Measurements from ENCODE around the gene TMEM30A.

Gene TMEM30A

DNA sequence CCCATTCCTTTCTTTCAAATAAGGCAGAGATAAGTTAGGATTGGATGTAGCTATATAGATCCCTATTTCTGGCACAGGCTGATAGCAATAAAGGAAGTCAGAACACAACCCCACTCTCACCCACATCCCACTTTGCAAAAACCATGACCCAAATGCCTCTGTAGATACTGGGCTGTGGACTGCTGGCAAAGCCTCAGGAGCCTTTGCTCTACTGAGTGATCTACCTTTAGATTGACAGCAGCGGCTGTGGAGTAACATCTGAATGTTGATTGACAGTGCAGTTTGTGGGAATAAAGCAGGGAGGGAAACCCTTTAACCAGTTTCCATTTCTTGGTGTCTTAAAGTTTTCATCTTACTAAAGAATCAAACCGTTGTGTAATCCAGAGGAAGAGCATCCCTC is 6.7 kb upstream of the TMEM30A start:
- no peak for DNase-seq

DNA sequence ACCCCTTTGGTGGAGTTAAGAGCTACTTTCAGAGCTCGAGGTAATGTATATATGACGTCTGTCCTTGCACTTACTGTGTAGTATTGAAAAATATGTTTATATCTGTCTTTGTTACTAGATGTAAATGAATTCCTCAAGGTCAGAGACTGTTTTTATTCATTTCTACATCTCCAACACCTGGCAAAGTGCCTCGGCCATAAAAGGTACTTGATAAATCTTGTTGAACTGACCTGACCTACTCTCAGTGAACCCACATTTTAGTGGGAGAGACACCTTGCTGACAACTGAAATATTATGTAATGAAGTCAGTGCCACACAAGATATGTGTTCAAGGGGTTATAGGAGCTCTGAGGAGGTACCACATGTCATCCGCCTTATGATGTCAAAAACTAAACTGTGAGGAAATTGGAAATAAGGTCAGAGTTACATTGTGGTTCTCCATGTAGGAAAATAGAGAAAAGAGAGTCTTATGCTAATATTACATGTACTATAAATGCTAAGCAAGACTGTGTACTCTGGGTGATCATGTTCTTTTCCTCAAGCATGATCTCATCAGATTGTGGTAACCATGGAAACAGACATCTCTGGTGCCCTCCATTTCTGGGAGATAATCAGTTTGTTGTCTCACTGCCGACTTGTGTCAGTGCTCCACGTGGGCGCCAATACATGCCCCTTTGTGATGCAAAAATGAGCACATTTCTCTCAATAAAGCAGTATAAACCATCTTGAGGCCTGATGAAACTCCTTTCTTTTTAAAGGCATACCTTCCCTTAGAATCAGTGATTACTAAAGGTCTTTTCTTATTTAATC is 5.7 kb upstream of the TMEM30A start:
- DNase-seq = no peak

DNA sequence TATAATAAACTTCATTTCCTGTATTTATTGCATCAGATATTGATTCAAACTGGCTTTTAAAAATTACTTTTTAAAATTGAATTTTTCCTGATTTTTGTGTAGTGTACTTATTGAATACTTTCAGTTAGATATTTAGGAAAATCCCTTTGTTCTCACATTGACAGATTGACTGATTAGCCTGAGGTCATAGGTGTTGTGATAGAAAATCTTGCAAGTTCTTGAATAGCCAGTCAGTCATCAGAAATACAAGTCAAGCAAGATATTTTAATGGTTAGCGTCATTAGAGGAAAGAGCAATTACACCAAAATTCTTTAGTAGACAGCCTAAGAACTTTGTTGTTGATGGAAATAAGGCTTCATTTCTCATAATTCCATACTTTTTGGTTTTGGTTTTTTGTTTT is 3.4 kb upstream of the TMEM30A start:
- no peak for DNase-seq

DNA sequence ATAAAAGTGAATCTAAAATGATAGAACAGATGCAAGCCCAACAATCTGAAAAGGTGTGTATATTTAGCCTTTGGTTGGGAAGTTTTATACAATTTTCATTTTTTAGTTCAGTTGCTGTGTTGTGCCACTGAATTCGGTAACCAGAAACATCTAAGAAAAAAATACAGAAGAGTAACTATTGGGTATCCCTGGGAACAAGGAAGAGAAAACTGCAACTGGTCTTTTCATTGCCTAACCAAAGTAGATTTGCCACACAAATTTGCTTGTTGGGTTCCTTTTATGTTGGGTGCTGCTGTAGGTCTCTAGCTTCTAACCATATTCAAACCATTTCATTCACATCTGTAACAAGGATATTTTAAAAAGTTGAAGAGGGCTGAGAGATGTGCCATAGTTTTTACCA is 2.8 kb upstream of the TMEM30A start:
- DNase-seq = no peak

DNA sequence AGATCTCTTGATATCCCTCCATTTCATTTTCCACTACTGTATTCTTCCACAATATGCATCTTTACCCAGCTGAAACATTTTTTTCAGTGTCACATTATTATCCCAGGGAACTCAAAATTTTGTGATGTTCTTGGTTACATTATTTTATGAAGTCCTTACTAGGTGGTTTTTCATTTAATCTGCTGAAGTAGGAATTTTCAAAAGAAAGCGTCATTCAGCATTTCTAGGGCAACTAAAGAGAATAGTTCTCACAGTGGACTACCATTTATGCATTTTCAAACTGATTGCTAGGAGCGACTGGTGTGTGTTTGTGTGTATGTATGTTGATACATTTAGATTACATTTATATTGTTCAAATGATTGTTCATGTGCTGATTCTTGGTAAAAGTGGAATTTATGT is 2.4 kb upstream of the TMEM30A start:
- DNase-seq = no peak

DNA sequence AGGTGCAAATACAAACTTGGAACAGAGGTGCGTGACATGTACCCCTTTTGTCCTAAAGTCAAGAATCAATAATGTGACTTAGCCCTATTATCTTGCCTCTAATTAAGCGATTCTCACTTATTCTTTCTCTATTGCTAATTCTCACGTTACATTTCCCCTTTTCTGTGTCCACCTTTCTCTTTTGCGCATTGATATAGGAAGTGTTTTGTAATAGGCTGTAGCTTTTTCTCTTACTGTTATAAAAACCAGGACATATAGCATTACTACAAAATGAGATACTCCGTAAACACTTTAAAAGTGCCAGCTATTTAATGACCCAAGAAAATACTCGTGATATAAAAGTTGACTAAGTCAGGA is 669 bp upstream of the TMEM30A start:
- no peak for DNase-seq

DNA sequence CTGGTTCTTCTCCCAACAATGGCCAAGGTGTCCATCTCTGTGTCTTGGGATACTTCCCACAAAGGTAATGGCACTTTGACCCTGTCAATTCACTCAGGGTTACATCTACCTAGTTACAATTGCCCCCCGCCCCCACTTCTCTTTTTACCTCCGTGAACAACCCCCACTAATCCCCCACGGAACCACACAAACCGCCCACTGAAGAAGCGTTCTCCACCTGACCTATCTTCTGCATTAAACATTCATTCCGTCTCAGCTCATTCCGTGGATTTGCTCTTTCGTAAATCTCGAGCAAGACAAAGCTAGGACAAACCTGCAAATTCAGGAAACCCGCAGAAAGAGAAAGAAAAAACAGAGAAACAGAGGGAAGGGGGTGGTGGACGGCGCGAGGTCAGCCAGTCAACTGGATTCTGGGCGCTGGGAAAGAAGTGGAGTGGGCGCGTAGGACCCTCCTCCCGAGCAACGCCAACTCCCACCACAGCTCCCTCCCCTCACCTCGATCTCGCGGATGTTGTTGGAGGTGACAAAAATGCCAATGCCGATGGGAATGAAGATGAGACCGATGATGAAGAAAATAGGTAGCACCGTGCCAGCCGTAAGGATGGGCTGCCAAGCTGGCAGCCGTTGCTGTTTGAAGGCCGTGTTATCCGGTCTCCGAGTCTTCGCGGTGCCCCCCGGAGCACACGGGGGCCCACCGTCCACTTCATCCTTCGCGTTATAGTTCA is 523 bp downstream of the TMEM30A start:
- peak in 1 of 2 donors; percentile 9 for DNase-seq

DNA sequence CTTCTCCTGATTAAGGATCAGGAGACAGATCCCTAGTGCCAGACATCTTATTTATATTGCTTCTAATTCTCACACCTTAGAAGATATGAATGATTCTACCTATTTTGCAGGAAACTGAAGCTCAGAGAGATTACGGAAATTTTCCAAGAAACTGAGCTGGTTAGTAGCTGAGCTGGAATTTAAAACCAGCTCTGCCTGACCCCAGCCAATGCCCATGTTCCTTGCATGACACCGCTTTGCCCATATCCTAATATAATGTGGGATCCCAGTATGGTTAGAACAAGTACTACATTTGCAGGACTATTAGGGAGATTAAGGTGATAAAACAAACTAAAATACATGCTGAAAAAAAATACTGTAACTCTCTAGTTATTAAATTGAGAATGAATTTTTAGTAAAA is 1.9 kb downstream of the TMEM30A start:
- no peak for DNase-seq

DNA sequence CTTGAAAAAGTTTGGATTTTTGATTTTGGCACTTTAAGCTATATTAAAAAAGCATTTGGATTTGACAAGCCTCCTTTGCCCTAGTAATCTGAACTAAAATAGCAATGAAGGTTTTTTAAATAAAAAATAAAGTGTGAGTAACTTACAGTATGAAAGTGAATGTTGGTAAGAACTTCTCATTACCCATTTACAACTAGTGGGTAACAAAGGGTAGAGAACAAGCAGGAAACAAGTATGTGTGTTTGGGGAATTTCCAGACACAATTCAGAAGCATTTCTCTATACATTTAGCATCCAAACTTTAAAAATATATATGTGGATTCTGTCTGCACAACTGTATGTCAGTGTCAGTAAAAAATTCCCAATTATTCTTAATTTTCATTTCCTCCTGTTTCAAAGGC is 2.9 kb downstream of the TMEM30A start:
- no peak for DNase-seq

DNA sequence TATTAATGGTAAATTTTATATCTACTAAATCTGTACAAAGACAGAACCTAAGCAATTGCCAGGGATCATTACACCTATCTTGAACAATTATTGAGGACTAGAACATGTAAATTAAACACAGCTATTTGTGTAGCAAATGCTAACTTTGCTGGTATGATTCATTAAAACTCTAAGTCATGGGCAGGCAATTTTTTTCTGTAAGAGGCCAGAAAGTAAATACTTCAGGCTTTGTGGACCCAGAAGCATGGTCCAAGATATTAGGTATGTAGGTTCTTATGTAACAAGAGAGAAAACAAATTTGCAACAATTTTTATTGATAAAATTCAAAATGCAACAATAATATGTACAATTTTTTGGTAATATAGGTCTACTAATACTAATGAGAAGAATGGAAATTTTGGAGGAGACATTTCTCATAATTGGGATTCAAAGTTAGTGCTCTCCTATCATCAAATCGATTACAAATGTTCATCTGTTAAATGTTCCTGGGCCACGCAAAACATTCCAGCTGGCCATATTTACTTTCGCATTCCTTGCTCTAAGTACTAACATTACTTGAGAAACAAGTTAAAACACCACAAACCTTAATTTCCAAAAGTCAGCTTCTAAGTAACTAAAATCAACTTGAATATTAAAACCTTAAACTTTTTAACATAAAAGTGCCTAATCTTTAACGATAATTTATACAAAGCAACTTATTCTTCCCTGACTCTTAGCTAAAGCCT is 4.3 kb downstream of the TMEM30A start:
- DNase-seq = no peak

DNA sequence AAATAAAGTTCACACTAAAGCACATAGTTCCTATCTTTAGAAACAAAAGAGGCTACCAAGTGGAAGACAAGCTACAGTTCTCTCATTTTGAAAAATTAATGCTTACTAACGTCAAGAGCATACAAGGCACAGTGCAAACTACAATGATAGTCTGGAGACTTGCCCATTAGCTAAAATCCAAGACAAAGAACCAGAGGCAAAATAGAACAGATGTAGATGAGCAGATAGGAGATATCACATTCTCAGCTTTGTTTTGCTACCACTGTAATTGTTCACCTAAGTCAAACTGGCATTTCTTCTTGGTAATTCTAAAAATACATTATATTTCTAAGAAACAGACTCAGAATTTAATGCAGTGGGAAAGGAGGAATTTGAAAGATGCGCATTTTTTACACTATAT is 5.2 kb downstream of the TMEM30A start:
- no peak for DNase-seq

DNA sequence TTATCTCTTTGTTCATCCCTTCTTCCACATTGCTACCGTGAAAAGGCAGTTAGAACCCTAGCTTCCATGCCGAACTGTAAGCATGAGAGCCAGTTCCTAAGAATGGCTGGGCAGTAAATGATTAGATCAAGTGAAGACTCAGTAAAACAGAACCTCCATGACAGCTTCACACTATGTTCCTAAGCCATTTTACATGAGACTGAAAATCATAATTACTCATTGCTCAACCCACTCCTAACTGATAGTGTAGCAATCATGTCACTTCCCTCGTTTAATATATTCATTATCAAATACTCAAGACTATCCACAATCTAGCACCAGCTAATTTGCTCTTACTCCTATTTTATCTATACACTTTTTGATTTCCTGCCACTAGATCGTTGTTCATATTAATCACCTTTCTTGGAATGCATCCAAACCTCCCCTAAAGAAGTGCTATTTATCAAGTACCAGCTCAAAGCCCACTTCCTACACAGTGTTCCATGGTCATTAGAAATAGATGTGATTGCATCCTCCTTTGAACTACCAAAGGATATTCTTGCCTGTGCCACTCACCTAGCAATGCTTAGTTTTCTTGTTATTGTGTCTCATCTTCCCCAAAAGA is 6.0 kb downstream of the TMEM30A start:
- no peak for DNase-seq

DNA sequence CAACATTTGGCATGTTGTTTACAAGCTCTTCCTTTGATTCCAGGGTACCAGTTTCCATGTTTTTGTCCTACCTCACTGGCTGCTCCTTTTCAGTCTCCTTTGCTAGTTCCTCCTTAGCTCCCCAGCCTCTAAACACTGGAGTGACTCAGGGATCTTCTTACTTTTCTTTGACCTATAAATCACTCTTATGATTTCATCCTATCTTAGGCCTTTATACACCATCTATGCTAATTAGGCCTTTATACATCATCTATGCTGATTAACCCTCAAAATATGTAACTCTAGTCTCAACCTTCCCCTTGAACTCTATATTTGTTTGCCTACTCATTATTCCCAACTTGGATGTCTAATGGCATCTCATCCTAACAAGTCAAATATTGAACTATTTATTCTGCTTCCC is 9.5 kb downstream of the TMEM30A start:
- no peak for DNase-seq

DNA sequence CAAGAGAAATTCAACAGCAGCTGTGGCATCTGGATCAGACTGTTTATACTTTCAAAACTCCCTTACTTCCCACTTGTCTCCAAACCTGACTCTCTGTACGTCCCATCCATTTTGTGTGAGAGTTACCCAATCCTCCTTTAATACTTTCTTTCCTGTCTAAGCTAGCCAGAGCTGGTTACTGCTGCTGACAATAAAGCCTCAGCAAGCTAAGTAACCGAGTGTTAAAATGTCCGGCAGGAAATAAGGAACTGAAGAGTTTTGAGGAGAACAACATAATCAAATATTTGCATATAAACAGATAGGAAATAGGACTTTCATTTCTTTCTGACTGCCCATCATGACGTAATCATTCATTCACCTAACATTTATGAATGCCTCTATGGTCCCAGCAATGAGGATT is 11.6 kb downstream of the TMEM30A start:
- DNase-seq = no peak

DNA sequence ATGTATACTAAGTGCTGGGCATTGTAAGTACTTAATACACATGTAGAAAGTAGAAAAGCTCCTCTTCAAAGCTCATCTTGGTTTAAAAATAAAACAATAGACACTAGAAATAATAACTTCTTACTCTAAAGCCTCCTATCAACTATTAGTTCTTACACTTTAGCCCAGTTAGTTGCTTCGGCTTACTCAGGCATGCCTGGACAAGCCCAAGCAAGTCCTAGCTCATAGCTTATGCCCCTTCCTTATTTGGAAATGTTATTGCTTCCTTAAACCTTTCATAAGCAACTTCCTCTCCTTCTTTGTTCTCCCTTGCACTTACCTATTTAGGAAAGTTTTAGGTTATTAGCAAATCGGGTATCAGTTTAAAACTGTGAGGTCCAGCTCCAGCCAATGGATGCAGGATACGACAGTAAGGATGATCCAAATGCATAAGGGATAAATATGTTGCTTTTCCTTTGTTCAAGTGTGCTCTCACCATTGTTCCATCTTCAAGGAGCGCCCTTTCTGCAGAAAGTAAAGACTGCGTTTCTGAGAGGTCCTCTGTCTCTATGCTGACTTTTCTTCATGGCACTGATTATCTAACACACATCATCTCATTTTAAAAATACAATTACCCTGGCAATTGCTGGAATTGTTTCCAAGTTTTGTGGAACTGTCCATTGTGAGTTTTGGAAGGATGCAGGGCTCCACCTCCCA is 12.3 kb downstream of the TMEM30A start:
- DNase-seq = no peak

DNA sequence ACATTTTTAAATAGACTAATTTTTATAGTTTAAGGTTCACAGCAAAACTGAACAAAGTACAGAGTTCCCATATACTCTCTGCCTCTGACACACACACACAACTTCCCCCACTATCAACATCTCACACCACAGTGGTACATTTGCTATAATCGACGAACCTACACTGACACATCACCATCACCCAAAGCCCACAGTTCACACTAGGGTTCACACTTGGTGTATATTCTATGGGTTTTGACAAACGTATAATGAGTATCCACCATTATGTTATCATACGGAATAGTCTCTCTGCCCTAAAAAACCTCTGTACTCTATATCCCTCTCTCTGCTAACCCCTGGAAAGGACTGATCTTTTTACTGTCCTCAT is 15.6 kb downstream of the TMEM30A start:
- no peak for DNase-seq

DNA sequence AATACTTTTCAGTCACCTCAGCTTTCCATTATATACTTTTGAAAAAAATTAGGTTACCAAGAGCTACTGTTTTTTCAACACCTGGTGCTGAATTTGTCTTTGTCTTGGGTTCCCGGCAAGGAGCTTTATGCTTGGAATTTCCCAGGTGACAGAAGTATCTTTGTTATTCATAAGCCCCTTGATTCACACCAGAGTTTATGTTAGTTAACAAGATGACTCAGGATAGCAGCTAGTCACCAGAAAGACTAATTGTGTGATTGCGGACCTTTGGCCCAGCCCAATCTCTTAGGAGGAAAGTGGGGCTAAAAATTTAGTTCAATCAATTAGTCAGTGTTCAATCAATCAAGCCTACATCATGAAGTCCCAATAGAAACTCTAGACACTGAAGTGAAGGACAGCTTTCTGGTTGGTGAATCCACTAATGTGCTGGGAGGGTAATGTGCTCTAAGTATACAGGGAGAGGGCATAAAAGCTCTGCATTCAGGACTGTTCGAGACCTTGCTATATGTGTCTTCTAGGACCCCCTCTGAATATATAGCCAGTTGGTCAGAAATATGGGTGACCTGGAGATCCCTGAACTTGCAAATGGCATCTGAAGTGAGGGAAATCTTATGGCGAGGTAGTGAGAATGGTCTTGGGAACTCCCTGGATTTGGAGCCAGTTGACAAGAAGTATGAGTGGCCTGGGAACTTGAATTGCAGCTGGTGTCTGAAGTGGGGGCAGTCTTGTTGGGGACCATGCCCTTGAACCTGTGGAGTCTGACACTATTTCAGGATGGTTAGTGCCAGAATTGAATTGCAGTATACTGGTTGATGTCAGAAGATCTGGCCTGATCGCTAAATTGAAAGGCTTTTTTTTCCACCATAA is 16.2 kb downstream of the TMEM30A start:
- DNase-seq = no peak

DNA sequence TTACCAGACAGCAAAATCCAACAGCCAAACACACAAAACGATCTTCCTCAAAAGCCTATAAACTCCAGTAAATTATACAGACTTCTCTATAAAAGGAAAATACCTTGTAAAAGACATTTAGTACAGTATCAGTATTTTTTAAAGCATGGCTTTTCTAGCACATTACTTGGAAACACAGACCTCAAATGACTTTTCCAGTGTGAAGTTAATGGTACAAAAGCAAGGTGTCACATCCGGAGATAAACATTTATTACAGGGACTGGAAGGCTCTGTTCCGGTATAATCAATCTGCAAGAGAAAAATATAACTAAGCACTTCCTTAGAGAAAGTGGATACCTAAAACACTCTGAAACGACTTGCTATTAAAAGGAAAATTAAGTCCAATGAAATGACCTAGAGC is 17.1 kb downstream of the TMEM30A start:
- no peak for DNase-seq

DNA sequence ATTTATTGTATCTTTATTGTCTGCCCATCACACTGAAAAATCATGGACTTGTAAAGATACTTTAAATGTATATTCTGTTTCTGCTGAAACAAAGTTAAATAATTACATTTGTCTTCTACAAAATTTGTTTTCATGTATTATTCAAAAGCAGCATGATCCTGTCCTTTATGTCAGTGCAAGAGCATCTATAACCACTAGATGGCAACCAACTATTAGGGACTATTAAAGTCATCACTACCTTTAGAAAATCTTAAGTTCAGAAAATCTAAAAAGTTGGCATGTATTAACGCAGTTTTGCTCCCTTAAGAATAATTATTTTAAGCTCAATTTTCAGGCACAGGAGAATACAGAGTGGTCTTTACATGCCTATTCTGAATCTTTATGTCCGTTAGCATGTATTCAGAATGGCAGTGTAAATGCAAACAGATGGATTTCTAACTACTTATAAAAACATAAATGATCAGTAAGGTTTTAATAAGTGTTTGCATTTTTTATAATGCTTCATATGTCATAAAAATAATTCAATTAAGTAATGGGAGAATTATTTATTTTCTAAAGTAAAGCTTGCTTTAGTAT is 17.8 kb downstream of the TMEM30A start:
- no peak for DNase-seq

DNA sequence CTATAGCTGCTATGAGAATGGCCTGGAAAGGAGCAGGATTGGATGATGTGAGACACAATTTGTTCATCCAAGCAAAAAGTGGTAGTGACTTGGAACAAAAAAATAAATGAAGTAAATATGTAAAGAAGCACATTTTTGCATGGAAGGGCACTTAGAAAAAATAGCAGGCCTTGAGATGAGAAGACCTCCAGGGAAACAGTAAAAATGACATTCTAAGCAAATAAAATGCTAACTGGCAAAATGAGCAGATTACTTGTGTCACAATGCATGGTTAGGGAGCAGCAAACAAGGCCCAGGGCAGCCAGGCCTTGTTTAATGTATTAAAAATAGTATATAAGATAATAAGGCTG is 21.2 kb downstream of the TMEM30A start:
- DNase-seq = no peak

DNA sequence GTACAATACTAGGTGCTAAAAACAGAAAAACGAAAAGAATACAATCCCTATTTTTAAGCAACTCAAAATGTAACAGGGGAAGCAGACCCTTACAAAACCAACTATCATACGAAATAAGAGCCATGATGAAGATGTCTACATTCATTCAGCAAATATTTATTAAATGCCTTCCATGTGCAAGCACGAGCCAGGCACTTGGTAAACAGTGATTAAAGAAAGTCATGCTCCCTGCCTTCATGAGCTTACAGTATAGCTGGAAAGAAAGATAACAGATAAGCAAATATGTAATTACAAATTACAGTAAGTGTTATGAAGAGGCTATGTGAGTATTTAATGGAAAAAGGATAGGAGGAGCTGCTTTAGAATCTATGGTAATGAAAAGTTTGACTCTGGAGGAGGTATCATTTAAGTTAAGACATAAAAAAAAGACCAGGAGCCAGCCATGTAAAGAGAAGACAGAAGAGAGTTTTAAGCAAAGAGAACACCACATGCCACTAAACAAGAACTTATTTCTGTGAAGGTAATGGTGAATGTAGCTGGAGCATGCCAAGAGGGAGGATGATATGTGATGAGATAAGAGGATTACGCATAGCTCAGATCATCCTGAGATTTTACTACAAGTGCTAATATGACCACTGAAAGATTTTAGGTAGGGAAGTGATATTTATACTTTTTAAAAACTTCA is 21.7 kb downstream of the TMEM30A start:
- DNase-seq = no peak

Measured in stimulated activated CD4-positive, alpha-beta T cell treated with anti-CD3 and anti-CD28 coated beads, Interleukin-2, amount 100 ng/mL, for 48 hours (primary cell).